HepG2 (cell line): Measurements from ENCODE around the gene PCSK7. TPM values are rescaled to one million over a fixed set of nuclear protein-coding genes. Genes with fewer than 3 reads are reported as not detected.
"Not testable (repeated sequence)": the region's sequence is repeated elsewhere in the genome, so short reads cannot be mapped to it uniquely, and the experiment has no call there.

Experiments
- ATAC-seq: fragments of 200-7000 bp; cut with Tn5 transposase; 3 replicates; pipeline ENCODE4 v1.9.1; 2020; ENCODE audit warnings: mild to moderate bottlenecking, moderate library complexity
- BruUV-seq: library from RNA; stranded (reverse); fragments of 400-500 nt; replicated peaks from 2 replicates; lab custom pipeline; 2021; lab: Mats Ljungman, UMichigan
- CTCF ChIA-PET: fragments of 300-600 bp; formaldehyde crosslinking; extraction: SDS; loops from one replicate; lab custom pipeline; 2021; ENCODE audit warnings: low total read pairs, inconsistent platforms, low intra/inter-chr PET ratio; lab: Yijun Ruan, JAX
- POLR2A ChIA-PET: fragments of 350-600 bp; sonication (Branson Sonifier 250); formaldehyde crosslinking; loops from one replicate; lab custom pipeline; 2020; ENCODE audit warnings: antibody characterized with exemption, inconsistent platforms; lab: Yijun Ruan, JAX
- DNase-seq: peaks from one replicate; pipeline ENCODE4 v3.0.0-alpha.2; 2015; ENCODE audit warnings: low spot score
- FAIRE-seq: peaks from 3 replicates; lab custom pipeline; 2011; peaks lifted over from hg19 to GRCh38; lab: Jason Lieb, UNC
- H2AFZ ChIP-seq: one replicate; pipeline ENCODE4 v1.6.1; 2011; ENCODE audit warnings: low read length, inconsistent platforms
- H3K27ac ChIP-seq: fragments of 300-600 bp; 3 replicates; pipeline ENCODE4 v1.8.0; 2011; ENCODE audit warnings: mixed run types, mild to moderate bottlenecking, mixed read lengths, low read length, inconsistent platforms; ENCODE audit not compliant: insufficient read depth; ENCODE audit errors: extremely low read length
- H3K27me3 ChIP-seq, 2 experiments: fragments of 200-600 bp in 1 of 2; 2 replicates in 1 of 2; 3 replicates in 1 of 2; pipeline versions ENCODE4 v1.6.0 to v1.8.0; 2011; ENCODE audit warnings: low read length in 2 of 2, mild to moderate bottlenecking in 2 of 2, moderate library complexity in 2 of 2, inconsistent platforms in 1 of 2; ENCODE audit not compliant: insufficient read depth in 2 of 2, control insufficient read depth in 1 of 2
- H3K36me3 ChIP-seq, 2 experiments: fragments of 200-600 bp in 1 of 2; replicated peaks in 1 of 2; 2 replicates in 1 of 2; 3 replicates in 1 of 2; pipeline versions ENCODE4 v1.5.1 to v1.8.0; 2011; ENCODE audit warnings: low read length in 2 of 2, inconsistent platforms in 1 of 2; ENCODE audit not compliant: insufficient read depth in 2 of 2, control insufficient read depth in 1 of 2
- H3K4me1 ChIP-seq: 2 replicates; pipeline ENCODE4 v1.5.1; 2012; ENCODE audit warnings: low read length, inconsistent platforms; ENCODE audit not compliant: insufficient read depth
- H3K4me2 ChIP-seq: 2 replicates; pipeline ENCODE4 v1.6.0; 2011; ENCODE audit warnings: low read depth, low read length, inconsistent platforms
- H3K4me3 ChIP-seq, 3 experiments: fragments of 200-600 bp in 1 of 3; sonication (generic), shearing (Covaris generic) in 1 of 3; replicated peaks in 1 of 3; 2 replicates each; pipeline ENCODE4 v1.5.1; 2011 to 2016; ENCODE audit warnings: low read length in 3 of 3, inconsistent platforms in 2 of 3, low read depth in 2 of 3, mild to moderate bottlenecking in 2 of 3, control low read depth in 1 of 3, mixed read lengths in 1 of 3; ENCODE audit not compliant: insufficient read depth in 1 of 3
- H3K79me2 ChIP-seq: one replicate; pipeline ENCODE4 v1.6.1; 2011; ENCODE audit warnings: low read length, inconsistent platforms; ENCODE audit not compliant: insufficient read depth
- H3K9ac ChIP-seq: 2 replicates; pipeline ENCODE4 v1.6.0; 2011; ENCODE audit warnings: mild to moderate bottlenecking, low read depth, low read length, inconsistent platforms; ENCODE audit not compliant: insufficient read depth
- H3K9me3 ChIP-seq: 2 replicates; pipeline ENCODE4 v1.5.1; 2012; ENCODE audit warnings: mild to moderate bottlenecking, low read length
- H4K20me1 ChIP-seq: 2 replicates; pipeline ENCODE4 v1.6.0; 2011; ENCODE audit warnings: inconsistent platforms, mild to moderate bottlenecking, low read length, moderate library complexity; ENCODE audit not compliant: insufficient read depth
- ATRX ChIP-seq: sonication (generic); formaldehyde crosslinking; IDR thresholded peaks from 2 replicates; pipeline ENCODE4 v1.4.0; 2020; ENCODE audit warnings: missing genetic modification reagents, borderline replicate concordance
- CBFB ChIP-seq: sonication (generic); formaldehyde crosslinking; IDR thresholded peaks from 2 replicates; pipeline ENCODE4 v1.4.0; 2020; ENCODE audit warnings: missing genetic modification reagents
- HCFC1 ChIP-seq: fragments of 150-350 bp; IDR thresholded peaks from 2 replicates; pipeline ENCODE4 v1.6.1; 2014; ENCODE audit warnings: low read depth, low read length
- JARID2 ChIP-seq: sonication (generic); formaldehyde crosslinking; IDR thresholded peaks from 2 replicates; pipeline ENCODE4 v1.8.1; 2023; ENCODE audit warnings: missing genetic modification reagents, inconsistent platforms; ENCODE audit not compliant: insufficient replicate concordance
- MXD4 ChIP-seq: IDR thresholded peaks from 2 replicates; pipeline ENCODE4 v1.6.1; 2016; ENCODE audit warnings: mild to moderate bottlenecking, missing biosample characterization, missing genetic modification reagents
- PHF21A ChIP-seq: sonication (generic); formaldehyde crosslinking; IDR thresholded peaks from 2 replicates; pipeline ENCODE4 v1.5.0; 2020; ENCODE audit warnings: mild to moderate bottlenecking, missing genetic modification reagents
- RCOR2 ChIP-seq: IDR thresholded peaks from 2 replicates; pipeline ENCODE4 v1.6.1; 2016; ENCODE audit warnings: missing biosample characterization, missing genetic modification reagents
- WIZ ChIP-seq: sonication (generic); formaldehyde crosslinking; IDR thresholded peaks from 2 replicates; pipeline ENCODE4 v1.5.1; 2020; ENCODE audit warnings: mild to moderate bottlenecking, missing genetic modification reagents
- ZNF766 ChIP-seq: sonication (generic); formaldehyde crosslinking; IDR thresholded peaks from 2 replicates; pipeline ENCODE4 v1.5.0; 2020; ENCODE audit warnings: missing genetic modification reagents, borderline replicate concordance
- ZNF780A ChIP-seq: sonication (generic); formaldehyde crosslinking; IDR thresholded peaks from 2 replicates; pipeline ENCODE4 v1.8.0; 2022; ENCODE audit warnings: mild to moderate bottlenecking, missing genetic modification reagents, moderate library complexity
- ZNF850 ChIP-seq: sonication (generic); formaldehyde crosslinking; conservative IDR thresholded peaks from 2 replicates; pipeline ENCODE4 v1.9.0; 2021; ENCODE audit warnings: mild to moderate bottlenecking, missing genetic modification reagents
- WGBS: methylation state at CpG from one replicate; pipeline ENCODE4 v1.1.6; 2017; ENCODE audit warnings: low lambda C conversion rate; 5-methylcytosine and 5-hydroxymethylcytosine counted together
- in situ Hi-C: cut with HindIII; loops from 2 replicates; pipeline ENCODE4 v1.10.0; 2017; ENCODE audit warnings: low pct_unique_long_range_greater_than_20kb; ENCODE audit not compliant: extremely low pct_ligation_motif_present
- intact Hi-C: fragments of 100-400 bp; cut with micrococcal nuclease; formaldehyde crosslinking; loops from one replicate; pipeline ENCODE4 v1.10.0; 2022; ENCODE audit not compliant: unreplicated experiment
- polyA plus RNA-seq, 8 experiments: library from polyadenylated mRNA; depleted of rRNA in 3 of 8; stranded (reverse) in 7 of 8; unstranded in 1 of 8; fragments of >200 nt; fragmentation: Illumina TruSeq in 4 of 8; extraction: Trizol in 4 of 8; gene quantifications; 2 replicates each; pipeline versions ENCODE4 v1.2.1 to v1.2.3, GENCODE V29; 2011 to 2016; ENCODE audit warnings: low read depth in 4 of 8, missing spikeins in 1 of 8, mixed read lengths in 1 of 8; ENCODE audit not compliant: insufficient read depth in 1 of 8
- total RNA-seq, 5 experiments: library from RNA; depleted of rRNA; stranded (reverse); fragments of >200 nt; fragmentation: Illumina TruSeq; extraction: Trizol; gene quantifications; 2 replicates each; pipeline ENCODE4 v1.2.3, GENCODE V29; 2016; ENCODE audit warnings: low read depth in 1 of 5
- TF ChIP-seq, protein P1 (sequence below): sonication (generic); formaldehyde crosslinking; IDR thresholded peaks from 2 replicates; pipeline ENCODE4 v1.5.0; 2020; ENCODE audit warnings: mild to moderate bottlenecking, low read depth, missing genetic modification reagents, borderline replicate concordance
- TF ChIP-seq, protein P2 (sequence below): sonication (generic); formaldehyde crosslinking; conservative IDR thresholded peaks from 2 replicates; pipeline ENCODE4 v1.8.0; 2022; ENCODE audit warnings: missing genetic modification reagents
- TF ChIP-seq, protein P3 (sequence below): fragments of 450-650 bp; IDR thresholded peaks from 2 replicates; pipeline ENCODE4 v1.6.1; 2016
- TF ChIP-seq, protein P4 (sequence below): sonication (generic); formaldehyde crosslinking; IDR thresholded peaks from 2 replicates; pipeline ENCODE4 v1.4.0; 2020; ENCODE audit warnings: mild to moderate bottlenecking, missing genetic modification reagents

PCSK7 gene
- total and polyA plus RNA-seq, 2 of the 13 experiments (the other 11 are each of a cell fraction or from before 2014, with no cell fraction given) = 13.4 to 13.8 TPM

DNA sequence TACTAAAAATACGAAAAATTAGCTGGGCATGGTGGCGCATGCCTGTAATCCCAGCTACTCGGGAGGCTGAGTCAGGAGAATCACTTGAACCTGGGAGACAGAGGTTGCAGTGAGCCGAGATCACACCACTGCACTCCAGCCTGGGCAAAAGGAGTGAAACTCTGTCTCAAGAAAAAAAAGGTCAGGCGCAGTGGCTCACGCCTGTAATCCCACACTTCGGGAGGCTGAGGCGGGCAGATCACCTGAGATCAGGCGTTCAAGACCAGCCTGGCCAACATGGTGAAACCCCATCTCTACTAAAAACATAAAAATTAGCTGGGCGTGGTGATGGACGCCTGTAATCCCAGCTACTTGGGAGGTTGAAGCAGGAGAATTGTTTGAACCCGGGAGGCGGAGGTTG, 48.7 kb downstream of the PCSK7 start:
- CTCF ChIA-PET = interaction anchor here (1.3 kb wide), 1 partner anchor 43 kb away, joined by 3 read pairs; no protein-coding TSS in a partner anchor
- intact Hi-C loops, H3K79me2 ChIP-seq, BruUV-seq, DNase-seq, H4K20me1 ChIP-seq, FAIRE-seq, H3K27me3 ChIP-seq, POLR2A ChIA-PET, H3K9ac ChIP-seq, H2AFZ ChIP-seq, H3K9me3 ChIP-seq, H3K4me3 ChIP-seq, H3K4me2 ChIP-seq, H3K27ac ChIP-seq, ATAC-seq: not testable (repeated sequence)
- Histone ChIP-seq H3K36me3 (peaks cover 6 to 12% of the 10 kb centered on the region in 2 experiments; a peak in 4 of 5 replicates), H3K4me1 (peaks cover 34% of the 10 kb centered on the region)
- in situ Hi-C loops = loop anchor here (5.0 kb wide), 1 partner anchor 39 kb away; no protein-coding TSS in a partner anchor
- 95% methylated on average over 13 of the region's 13 CpGs for WGBS

DNA sequence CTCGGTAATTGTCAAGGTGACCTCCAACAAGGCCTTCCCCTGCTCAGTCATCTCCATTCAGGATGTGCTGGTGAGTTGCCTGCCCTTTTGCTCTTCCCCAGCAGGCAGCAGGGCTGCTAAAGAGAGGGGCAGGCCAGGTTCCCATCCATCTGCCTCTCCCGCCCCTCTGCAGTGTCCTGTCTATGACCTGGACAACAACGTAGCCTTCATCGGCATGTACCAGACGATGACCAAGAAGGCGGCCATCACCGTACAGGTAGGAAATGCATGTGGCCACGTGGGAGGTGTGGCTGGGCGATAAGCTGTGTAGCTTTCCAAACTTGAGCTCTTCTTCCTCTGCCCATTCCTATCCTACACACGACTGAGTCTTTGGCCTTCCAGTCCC, 49.3 kb downstream of the PCSK7 start:
- Histone ChIP-seq H3K79me2 (peaks cover 6% of the 10 kb centered on the region), H3K9ac (no peak overlapping the region), H3K4me1 (peaks cover 40% of the 10 kb centered on the region), H3K4me3 (no peak overlapping the region), H3K9me3 (no peaks in the 10 kb centered on the region), H3K27me3 (no peaks in the 10 kb centered on the region; a peak in 1 of 5 replicates), H2AFZ (no peak overlapping the region), H4K20me1 (no peaks in the 10 kb centered on the region; the same call in 1 of the 2 replicates), H3K27ac (no peak overlapping the region), H3K36me3 (peaks cover 3 to 12% of the 10 kb centered on the region in 2 experiments; a peak in 4 of 5 replicates), H3K4me2 (no peak overlapping the region)
- no TSS peak for BruUV-seq
- DNase-seq (no peak), ATAC-seq (no peak), FAIRE-seq (no peak)
- CTCF ChIA-PET = interaction anchor here (1.3 kb wide), 1 partner anchor 44 kb away, joined by 3 read pairs; no protein-coding TSS in a partner anchor
- 96% methylated on average over 10 of the region's 10 CpGs for WGBS
- intact Hi-C loops = no loop called here
- in situ Hi-C loops = loop anchor here (5.0 kb wide), 1 partner anchor 40 kb away; no protein-coding TSS in a partner anchor
- POLR2A ChIA-PET = interaction anchor here (1.5 kb wide), 1 partner anchor 38 kb away, joined by 5 read pairs; the partner anchor contains the start of gene PAFAH1B2
- TF ChIP-seq, protein P1, sequence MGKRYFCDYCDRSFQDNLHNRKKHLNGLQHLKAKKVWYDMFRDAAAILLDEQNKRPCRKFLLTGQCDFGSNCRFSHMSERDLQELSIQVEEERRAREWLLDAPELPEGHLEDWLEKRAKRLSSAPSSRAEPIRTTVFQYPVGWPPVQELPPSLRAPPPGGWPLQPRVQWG (CRISPR knock-in tag) = no peak
- TF ChIP-seq MXD4 (no peak), HCFC1 (no peak), RCOR2 (CRISPR knock-in tag) (no peak), ZNF850 (CRISPR knock-in tag) (no peak), PHF21A (CRISPR knock-in tag) (no peak), ATRX (CRISPR knock-in tag) (no peak), WIZ (CRISPR knock-in tag) (no peak), ZNF780A (no peak), CBFB (CRISPR knock-in tag) (no peak), ZNF766 (CRISPR knock-in tag) (no peak), JARID2 (CRISPR knock-in tag) (no peak)
- TF ChIP-seq, protein P2, sequence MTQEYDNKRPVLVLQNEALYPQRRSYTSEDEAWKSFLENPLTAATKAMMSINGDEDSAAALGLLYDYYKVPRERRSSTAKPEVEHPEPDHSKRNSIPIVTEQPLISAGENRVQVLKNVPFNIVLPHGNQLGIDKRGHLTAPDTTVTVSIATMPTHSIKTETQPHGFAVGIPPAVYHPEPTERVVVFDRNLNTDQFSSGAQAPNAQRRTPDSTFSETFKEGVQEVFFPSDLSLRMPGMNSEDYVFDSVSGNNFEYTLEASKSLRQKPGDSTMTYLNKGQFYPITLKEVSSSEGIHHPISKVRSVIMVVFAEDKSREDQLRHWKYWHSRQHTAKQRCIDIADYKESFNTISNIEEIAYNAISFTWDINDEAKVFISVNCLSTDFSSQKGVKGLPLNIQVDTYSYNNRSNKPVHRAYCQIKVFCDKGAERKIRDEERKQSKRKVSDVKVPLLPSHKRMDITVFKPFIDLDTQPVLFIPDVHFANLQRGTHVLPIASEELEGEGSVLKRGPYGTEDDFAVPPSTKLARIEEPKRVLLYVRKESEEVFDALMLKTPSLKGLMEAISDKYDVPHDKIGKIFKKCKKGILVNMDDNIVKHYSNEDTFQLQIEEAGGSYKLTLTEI (CRISPR knock-in tag) = no peak
- TF ChIP-seq, protein P3, sequence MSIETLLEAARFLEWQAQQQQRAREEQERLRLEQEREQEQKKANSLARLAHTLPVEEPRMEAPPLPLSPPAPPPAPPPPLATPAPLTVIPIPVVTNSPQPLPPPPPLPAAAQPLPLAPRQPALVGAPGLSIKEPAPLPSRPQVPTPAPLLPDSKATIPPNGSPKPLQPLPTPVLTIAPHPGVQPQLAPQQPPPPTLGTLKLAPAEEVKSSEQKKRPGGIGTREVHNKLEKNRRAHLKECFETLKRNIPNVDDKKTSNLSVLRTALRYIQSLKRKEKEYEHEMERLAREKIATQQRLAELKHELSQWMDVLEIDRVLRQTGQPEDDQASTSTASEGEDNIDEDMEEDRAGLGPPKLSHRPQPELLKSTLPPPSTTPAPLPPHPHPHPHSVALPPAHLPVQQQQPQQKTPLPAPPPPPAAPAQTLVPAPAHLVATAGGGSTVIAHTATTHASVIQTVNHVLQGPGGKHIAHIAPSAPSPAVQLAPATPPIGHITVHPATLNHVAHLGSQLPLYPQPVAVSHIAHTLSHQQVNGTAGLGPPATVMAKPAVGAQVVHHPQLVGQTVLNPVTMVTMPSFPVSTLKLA = no peak
- TF ChIP-seq, protein P4, sequence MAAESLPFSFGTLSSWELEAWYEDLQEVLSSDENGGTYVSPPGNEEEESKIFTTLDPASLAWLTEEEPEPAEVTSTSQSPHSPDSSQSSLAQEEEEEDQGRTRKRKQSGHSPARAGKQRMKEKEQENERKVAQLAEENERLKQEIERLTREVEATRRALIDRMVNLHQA = no peak
